Measurements from ENCODE around the gene CAVIN1.
A peak's percentile ranks its signal among the peaks of the same experiment; 100 is the strongest.
"Not testable (repeated sequence)": the region's sequence is repeated elsewhere in the genome, so short reads cannot be mapped to it uniquely, and the experiment has no call there.

Gene CAVIN1

GRCh38 chr17:42431758-42432161 lies 8.7 kb upstream of the CAVIN1 start:
- DNase-seq (ENCODE audit: low read depth in 2 of 2), result no peak

- DNase-seq (ENCODE audit: low read depth in 2 of 2), result no peak
Observed at GRCh38 chr17:42429726-42430447, 6.8 kb upstream of the CAVIN1 start.

GRCh38 chr17:42428141-42428944 lies 5.3 kb upstream of the CAVIN1 start:
- DNase-seq (ENCODE audit: low read depth in 2 of 2), result peak; percentile 99

GRCh38 chr17:42424991-42425610 lies 2.0 kb upstream of the CAVIN1 start:
- DNase-seq (ENCODE audit: low read depth in 2 of 2), result no peak

GRCh38 chr17:42423766-42424165 lies 710 bp upstream of the CAVIN1 start:
- DNase-seq (ENCODE audit: low read depth in 2 of 2), result no peak

GRCh38 chr17:42422412-42422957 lies 571 bp downstream of the CAVIN1 start:
- DNase-seq (ENCODE audit: low read depth in 2 of 2), result no peak

GRCh38 chr17:42421507-42422338 lies 1.3 kb downstream of the CAVIN1 start:
- DNase-seq (ENCODE audit: low read depth in 2 of 2), result no peak

- DNase-seq (ENCODE audit: low read depth in 2 of 2), result no peak
Observed at GRCh38 chr17:42421136-42421506, 1.9 kb downstream of the CAVIN1 start.

- not testable (repeated sequence) for DNase-seq (ENCODE audit: low read depth in 2 of 2)
Observed at GRCh38 chr17:42417981-42418380, 5.1 kb downstream of the CAVIN1 start.

- DNase-seq (ENCODE audit: low read depth in 2 of 2), result no peak
Observed at GRCh38 chr17:42414704-42415409, 8.2 kb downstream of the CAVIN1 start.

- no peak for DNase-seq (ENCODE audit: low read depth in 2 of 2)
Observed at GRCh38 chr17:42413464-42414040, 9.5 kb downstream of the CAVIN1 start.

- DNase-seq (ENCODE audit: low read depth in 2 of 2), result no peak
Observed at GRCh38 chr17:42411905-42412679, 11.0 kb downstream of the CAVIN1 start.

- DNase-seq (ENCODE audit: low read depth in 2 of 2), result no peak
Observed at GRCh38 chr17:42411361-42411760, 11.7 kb downstream of the CAVIN1 start.

- DNase-seq (ENCODE audit: low read depth in 2 of 2), result no peak
Observed at GRCh38 chr17:42410319-42410685, 12.8 kb downstream of the CAVIN1 start.

- DNase-seq (ENCODE audit: low read depth in 2 of 2), result peak; percentile 49 to 58
Observed at GRCh38 chr17:42409523-42410318, 13.3 kb downstream of the CAVIN1 start.

- no peak for DNase-seq (ENCODE audit: low read depth in 2 of 2)
Observed at GRCh38 chr17:42408061-42408460, 15.0 kb downstream of the CAVIN1 start.

- no peak for DNase-seq (ENCODE audit: low read depth in 2 of 2)
Observed at GRCh38 chr17:42407289-42407836, 15.7 kb downstream of the CAVIN1 start.

GRCh38 chr17:42406615-42407288 lies 16.3 kb downstream of the CAVIN1 start:
- DNase-seq (ENCODE audit: low read depth in 2 of 2), result no peak
